ENCODE measurements around the gene UGT1A4.

DNA sequence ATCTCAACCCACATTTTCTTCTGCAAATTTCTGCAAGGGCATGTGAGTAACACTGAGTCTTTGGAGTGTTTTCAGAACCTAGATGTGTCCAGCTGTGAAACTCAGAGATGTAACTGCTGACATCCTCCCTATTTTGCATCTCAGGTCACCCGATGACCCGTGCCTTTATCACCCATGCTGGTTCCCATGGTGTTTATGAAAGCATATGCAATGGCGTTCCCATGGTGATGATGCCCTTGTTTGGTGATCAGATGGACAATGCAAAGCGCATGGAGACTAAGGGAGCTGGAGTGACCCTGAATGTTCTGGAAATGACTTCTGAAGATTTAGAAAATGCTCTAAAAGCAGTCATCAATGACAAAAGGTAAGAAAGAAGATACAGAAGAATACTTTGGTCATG lies 49.5 kb downstream of the UGT1A4 start:
- TF ChIP-seq POLR2A (IDR thresholded peaks at IDR 0.05) (no peak), POLR2AphosphoS5 (IDR thresholded peaks at IDR 0.05) (no peak)
